PC-9 (cell line): ENCODE data around the gene IER3.

Experiments used
- EZH2 ChIP-seq: fragments of 200-600 bp; sonication (generic); IDR thresholded peaks from 2 replicates; pipeline ENCODE4 v1.8.0; 2017; ENCODE audit warnings: antibody characterized with exemption, low read depth
- TF ChIP-seq, protein P1 (sequence below): fragments of 200-600 bp; sonication (generic); conservative IDR thresholded peaks from 2 replicates; pipeline ENCODE4 v1.6.1; 2017; ENCODE audit warnings: mixed run types, antibody characterized with exemption, mild to moderate bottlenecking, moderate library complexity

DNA sequence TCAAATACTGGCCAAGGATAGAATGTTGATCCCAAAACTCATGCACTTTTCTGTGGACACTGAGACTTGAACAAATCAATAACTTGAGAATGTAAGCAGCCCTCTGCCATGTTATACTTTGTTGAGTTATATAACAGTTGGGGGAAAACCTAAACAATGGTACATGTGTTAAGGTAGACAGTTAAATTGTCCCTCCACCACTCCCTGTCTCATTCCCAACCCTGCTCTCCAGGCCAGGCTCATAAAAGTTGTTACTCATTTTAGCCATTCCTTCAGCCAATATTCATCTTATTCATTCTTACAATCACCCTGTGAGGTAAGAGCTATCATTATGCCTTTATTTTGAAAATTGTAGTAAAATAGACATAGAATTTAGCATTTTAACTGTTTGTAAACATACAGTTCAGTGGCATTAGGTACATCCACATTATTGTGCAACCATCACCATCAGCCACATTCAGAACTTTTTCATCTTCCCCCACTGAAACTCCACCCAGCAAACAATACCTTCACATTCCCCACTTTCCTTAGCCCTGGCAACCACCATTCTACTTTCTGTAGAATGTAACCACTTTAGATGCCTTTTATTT lies 38.2 kb upstream of the IER3 start:
- TF ChIP-seq, protein P1, sequence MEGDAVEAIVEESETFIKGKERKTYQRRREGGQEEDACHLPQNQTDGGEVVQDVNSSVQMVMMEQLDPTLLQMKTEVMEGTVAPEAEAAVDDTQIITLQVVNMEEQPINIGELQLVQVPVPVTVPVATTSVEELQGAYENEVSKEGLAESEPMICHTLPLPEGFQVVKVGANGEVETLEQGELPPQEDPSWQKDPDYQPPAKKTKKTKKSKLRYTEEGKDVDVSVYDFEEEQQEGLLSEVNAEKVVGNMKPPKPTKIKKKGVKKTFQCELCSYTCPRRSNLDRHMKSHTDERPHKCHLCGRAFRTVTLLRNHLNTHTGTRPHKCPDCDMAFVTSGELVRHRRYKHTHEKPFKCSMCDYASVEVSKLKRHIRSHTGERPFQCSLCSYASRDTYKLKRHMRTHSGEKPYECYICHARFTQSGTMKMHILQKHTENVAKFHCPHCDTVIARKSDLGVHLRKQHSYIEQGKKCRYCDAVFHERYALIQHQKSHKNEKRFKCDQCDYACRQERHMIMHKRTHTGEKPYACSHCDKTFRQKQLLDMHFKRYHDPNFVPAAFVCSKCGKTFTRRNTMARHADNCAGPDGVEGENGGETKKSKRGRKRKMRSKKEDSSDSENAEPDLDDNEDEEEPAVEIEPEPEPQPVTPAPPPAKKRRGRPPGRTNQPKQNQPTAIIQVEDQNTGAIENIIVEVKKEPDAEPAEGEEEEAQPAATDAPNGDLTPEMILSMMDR = no peak
- TF ChIP-seq EZH2 = no peak
